GM12878 (cell line): ENCODE data around the gene CREBBP. TPM values are rescaled to one million over a fixed set of nuclear protein-coding genes. Genes with fewer than 3 reads are reported as not detected.

Experiments used
- ATAC-seq: fragments of 200-7000 bp; cut with Tn5 transposase; 3 replicates; pipeline ENCODE4 v1.9.1; 2020; ENCODE audit warnings: mild to moderate bottlenecking, moderate library complexity
- BruUV-seq: library from RNA; stranded (reverse); fragments of 400-500 nt; replicated peaks from 2 replicates; lab custom pipeline; 2021; lab: Mats Ljungman, UMichigan
- CTCF ChIA-PET: fragments of 300-600 bp; sonication (Branson Sonifier 250); formaldehyde crosslinking; extraction: SDS; loops from one replicate; lab custom pipeline; 2021; ENCODE audit warnings: inconsistent platforms; lab: Yijun Ruan, JAX
- POLR2A ChIA-PET: fragments of 350-600 bp; formaldehyde crosslinking; extraction: SDS; loops from one replicate; lab custom pipeline; 2021; ENCODE audit warnings: inconsistent platforms; lab: Charles Lee
- RAD21 ChIA-PET: fragments of 300-600 bp; sonication (Branson Sonifier 250); formaldehyde crosslinking; loops from one replicate; lab custom pipeline; 2023; ENCODE audit warnings: antibody characterized with exemption; ENCODE audit not compliant: unreplicated experiment; lab: Charles Lee
- SMC1A ChIA-PET: fragments of 300-600 bp; sonication (Branson Sonifier 250); formaldehyde crosslinking; loops from one replicate; lab custom pipeline; 2023; ENCODE audit not compliant: unreplicated experiment, uncharacterized antibody; lab: Charles Lee
- DNase-seq: peaks from one replicate; pipeline ENCODE4 v3.0.0-alpha.2; 2011; ENCODE audit warnings: low read depth, low spot score
- FAIRE-seq: peaks from 3 replicates; lab custom pipeline; 2011; peaks lifted over from hg19 to GRCh38; lab: Jason Lieb, UNC
- H2AFZ ChIP-seq: 2 replicates; pipeline ENCODE4 v1.6.0; 2011; ENCODE audit warnings: low read depth, low read length, control low read depth; ENCODE audit not compliant: control insufficient read depth
- H3K27ac ChIP-seq: 2 replicates; pipeline ENCODE4 v1.5.1; 2011; ENCODE audit warnings: control low read depth; ENCODE audit not compliant: control insufficient read depth, insufficient read depth
- H3K27me3 ChIP-seq, 2 experiments: replicated peaks in 1 of 2; 2 replicates each; pipeline versions ENCODE4 v1.6.0 to v1.6.1; 2011; ENCODE audit warnings: low read length in 1 of 2; ENCODE audit not compliant: control insufficient read depth in 2 of 2, insufficient read depth in 2 of 2
- H3K36me3 ChIP-seq, 2 experiments: 2 replicates each; pipeline ENCODE4 v1.5.1; 2011; ENCODE audit warnings: low read length in 1 of 2; ENCODE audit not compliant: control insufficient read depth in 2 of 2, insufficient read depth in 2 of 2
- H3K4me1 ChIP-seq: 2 replicates; pipeline ENCODE4 v1.6.1; 2011; ENCODE audit warnings: mild to moderate bottlenecking, low read length, moderate library complexity, mixed read lengths; ENCODE audit not compliant: control insufficient read depth, insufficient read depth
- H3K4me2 ChIP-seq: 2 replicates; pipeline ENCODE4 v1.6.0; 2011; ENCODE audit warnings: control low read depth; ENCODE audit not compliant: control insufficient read depth, insufficient read depth
- H3K4me3 ChIP-seq: fragments of 200-600 bp; sonication (generic); 2 replicates; pipeline ENCODE4 v1.5.1; 2016
- H3K79me2 ChIP-seq: 2 replicates; pipeline ENCODE4 v1.6.0; 2011; ENCODE audit warnings: low read length; ENCODE audit not compliant: control insufficient read depth, insufficient read depth
- H3K9ac ChIP-seq: 2 replicates; pipeline ENCODE4 v1.8.0; 2011; ENCODE audit warnings: low read length, control low read depth, mixed read lengths; ENCODE audit not compliant: control insufficient read depth, insufficient read depth
- H3K9me3 ChIP-seq: replicated peaks from 3 replicates; pipeline ENCODE4 v1.5.1; 2011; ENCODE audit warnings: mild to moderate bottlenecking, low read length; ENCODE audit not compliant: control insufficient read depth, insufficient read depth
- H4K20me1 ChIP-seq: 2 replicates; pipeline ENCODE4 v1.6.0; 2011; ENCODE audit not compliant: control insufficient read depth, insufficient read depth
- HDAC2 ChIP-seq: fragments of 200-600 bp; sonication (generic); IDR thresholded peaks from 2 replicates; pipeline ENCODE4 v1.6.1; 2017
- MLLT1 ChIP-seq: fragments of 450-650 bp; IDR thresholded peaks from 2 replicates; pipeline ENCODE4 v1.6.1; 2016; ENCODE audit warnings: mild to moderate bottlenecking
- ZBTB33 ChIP-seq: fragments of 450-650 bp; IDR thresholded peaks from 2 replicates; pipeline ENCODE4 v1.6.1; 2017; ENCODE audit warnings: mild to moderate bottlenecking
- WGBS: methylation state at CpG from one replicate; pipeline ENCODE4 v1.1.6; 2016; ENCODE audit warnings: low lambda C conversion rate; ENCODE audit not compliant: insufficient replicate concordance, insufficient coverage; ENCODE audit errors: missing lambda C conversion rate; 5-methylcytosine and 5-hydroxymethylcytosine counted together
- in situ Hi-C: fragments of 300-500 bp; cut with MboI; formaldehyde crosslinking; loops from 9 replicates; pipeline ENCODE4 v1.14.3; 2018; ENCODE audit warnings: mixed read lengths
- intact Hi-C: fragments of 100-400 bp; cut with micrococcal nuclease; formaldehyde crosslinking; loops from one replicate; pipeline ENCODE4 v1.14.2; 2022; ENCODE audit not compliant: unreplicated experiment
- polyA plus RNA-seq, 11 experiments: library from polyadenylated mRNA; depleted of rRNA in 4 of 11; unstranded in 6 of 11; stranded (reverse) in 5 of 11; fragments of >200 nt; fragmentation: Nextera tagmentation in 4 of 11; fragmentation: Illumina TruSeq in 1 of 11; extraction: Ambion mirVana in 4 of 11; extraction: Trizol in 1 of 11; gene quantifications; 1 replicate in 1 of 11; 2 replicates in 10 of 11; pipeline versions ENCODE4 v1.2.1 to v1.2.3, GENCODE V29; 2011 to 2016; ENCODE audit warnings: inconsistent platforms in 2 of 11, missing spikeins in 2 of 11, low read depth in 1 of 11
- total RNA-seq, 4 experiments: library from RNA; depleted of rRNA in 3 of 4; stranded (reverse); fragments of >200 nt in 3 of 4; fragmentation: Illumina TruSeq in 1 of 4; extraction: Trizol in 1 of 4; gene quantifications; 2 replicates each; pipeline versions ENCODE4 v1.2.1 to v1.2.3, GENCODE V29; 2013 to 2021
- TF ChIP-seq, protein P1 (sequence below): IDR thresholded peaks from 2 replicates; pipeline ENCODE4 v1.6.1; 2011; ENCODE audit warnings: low read depth, low read length, improper control_type of control experiment, borderline replicate concordance

CREBBP gene
- total and polyA plus RNA-seq, 10 of the 15 experiments (the other 5 are each of a cell fraction or from before 2014, with no cell fraction given), result 3.4 to 32.7 (median 7.9) TPM

- H3K4me2 ChIP-seq, result peak overlapping the region; percentile 57
- DNase-seq, result no peak
- no TSS peak for BruUV-seq
- no peak overlapping the region for H2AFZ ChIP-seq
- no peak for ATAC-seq
- POLR2A ChIA-PET, result interaction anchor here (0.6 to 1.2 kb wide), 4 partner anchors 8 to 69 kb away, joined by 3 to 7 read pairs (median 5); no protein-coding TSS in a partner anchor
- H3K4me1 ChIP-seq, result peaks cover 17% of the 10 kb centered on the region
- peaks cover 95% of the 10 kb centered on the region for H3K79me2 ChIP-seq
- 94% methylated on average over 15 of the region's 15 CpGs for WGBS
- H3K9ac ChIP-seq, result no peak overlapping the region
- peaks cover 28% of the 10 kb centered on the region for H4K20me1 ChIP-seq
- no peak overlapping the region for H3K27ac ChIP-seq
- no peaks in the 10 kb centered on the region for H3K27me3 ChIP-seq
- RAD21 ChIA-PET, result interaction anchor here (0.8 to 7.1 kb wide), 5 partner anchors 9 to 84 kb away, joined by 3 to 49 read pairs (median 5); no protein-coding TSS in a partner anchor
- H3K9me3 ChIP-seq, result no peaks in the 10 kb centered on the region
- TF ChIP-seq MLLT1, result peak; percentile 57
- 0 out of 2 replicates have a peak, but pooled peaks have one; percentile 34 for TF ChIP-seq ZBTB33
- TF ChIP-seq, protein P1, sequence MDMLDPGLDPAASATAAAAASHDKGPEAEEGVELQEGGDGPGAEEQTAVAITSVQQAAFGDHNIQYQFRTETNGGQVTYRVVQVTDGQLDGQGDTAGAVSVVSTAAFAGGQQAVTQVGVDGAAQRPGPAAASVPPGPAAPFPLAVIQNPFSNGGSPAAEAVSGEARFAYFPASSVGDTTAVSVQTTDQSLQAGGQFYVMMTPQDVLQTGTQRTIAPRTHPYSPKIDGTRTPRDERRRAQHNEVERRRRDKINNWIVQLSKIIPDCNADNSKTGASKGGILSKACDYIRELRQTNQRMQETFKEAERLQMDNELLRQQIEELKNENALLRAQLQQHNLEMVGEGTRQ, result no peak
- no peak for TF ChIP-seq HDAC2
- SMC1A ChIA-PET, result interaction anchor here (0.7 to 7.6 kb wide), 9 partner anchors 13 to 349 kb away, joined by 3 to 160 read pairs (median 3); no protein-coding TSS in a partner anchor
- CTCF ChIA-PET, result interaction anchor here (0.6 to 5.6 kb wide), 4 partner anchors 10 to 149 kb away, joined by 4 to 35 read pairs (median 8); no protein-coding TSS in a partner anchor
- peaks cover 0 to 3% of the 10 kb centered on the region in 2 experiments; a peak in 3 of 4 replicates for H3K36me3 ChIP-seq
- no peak for FAIRE-seq
- intact Hi-C loops (loop anchor here (5.0 kb wide), 2 partner anchors 88 to 377 kb away; no protein-coding TSS in a partner anchor), in situ Hi-C loops (loop anchor here (5.0 kb wide), 1 partner anchor 183 kb away; no protein-coding TSS in a partner anchor)
- peak overlapping the region; percentile 14; the same call in 1 of the 2 replicates for H3K4me3 ChIP-seq
Observed at GRCh38 chr16:3874794-3875692, 5.5 kb downstream of the CREBBP start.
